Fibroblast of lung (primary cell): Measurements from ENCODE around the gene TM9SF2. TPM values are rescaled to one million over a fixed set of nuclear protein-coding genes. Genes with fewer than 3 reads are reported as not detected.

Experiments
- DNase-seq, 2 donors: peaks; one replicate each; pipeline versions ENCODE4 v3.0.0 to v3.0.0-alpha.2; 2010; ENCODE audit warnings: low read depth in 2 of 2
- H2AFZ ChIP-seq: 2 replicates; pipeline ENCODE4 v1.5.1; 2012; ENCODE audit warnings: low read length, control low read depth, inconsistent platforms
- H3K27ac ChIP-seq: 2 replicates; pipeline ENCODE4 v1.5.1; 2011; ENCODE audit warnings: low read length, control low read depth; ENCODE audit not compliant: insufficient read depth
- H3K27me3 ChIP-seq: 2 replicates; pipeline ENCODE4 v1.5.1; 2011; ENCODE audit warnings: mild to moderate bottlenecking, low read length; ENCODE audit not compliant: control insufficient read depth, insufficient read depth
- H3K36me3 ChIP-seq: 2 replicates; pipeline ENCODE4 v1.5.1; 2011; ENCODE audit warnings: low read length; ENCODE audit not compliant: control insufficient read depth, insufficient read depth
- H3K4me1 ChIP-seq: 2 replicates; pipeline ENCODE4 v1.5.1; 2011; ENCODE audit warnings: low read length; ENCODE audit not compliant: control insufficient read depth, insufficient read depth; ENCODE audit errors: extremely low read depth
- H3K4me2 ChIP-seq: 2 replicates; pipeline ENCODE4 v1.5.1; 2011; ENCODE audit warnings: low read length, control low read depth; ENCODE audit not compliant: insufficient read depth; ENCODE audit errors: extremely low read depth
- H3K4me3 ChIP-seq, 4 experiments: fragments of 200-600 bp in 1 of 4; sonication (generic) in 1 of 4; replicated peaks in 1 of 4; 2 replicates each; pipeline ENCODE4 v1.5.1; 2011 to 2016; ENCODE audit warnings: low read length in 4 of 4, low read depth in 3 of 4, mild to moderate bottlenecking in 3 of 4, control low read depth in 2 of 4, inconsistent platforms in 1 of 4, mixed read lengths in 1 of 4; ENCODE audit not compliant: insufficient read depth in 1 of 4; ENCODE audit errors: control extremely low read depth in 1 of 4
- H3K79me2 ChIP-seq: 2 replicates; pipeline ENCODE4 v1.5.1; 2012; ENCODE audit warnings: mild to moderate bottlenecking, low read length, inconsistent platforms; ENCODE audit not compliant: control insufficient read depth, insufficient read depth
- H3K9ac ChIP-seq: 2 replicates; pipeline ENCODE4 v1.5.1; 2011; ENCODE audit warnings: mild to moderate bottlenecking, low read length, control low read depth; ENCODE audit not compliant: insufficient read depth
- H3K9me3 ChIP-seq: 2 replicates; pipeline ENCODE4 v1.5.1; 2012; ENCODE audit warnings: low read depth, low read length; ENCODE audit not compliant: control insufficient read depth, insufficient read depth
- H4K20me1 ChIP-seq: 2 replicates; pipeline ENCODE4 v1.5.1; 2011; ENCODE audit warnings: low read length; ENCODE audit not compliant: control insufficient read depth, insufficient read depth; ENCODE audit errors: extremely low read depth
- CTCF ChIP-seq, 2 donors: IDR thresholded peaks in 1 of 2; conservative IDR thresholded peaks in 1 of 2; 1 replicate in 1 of 2; 2 replicates in 1 of 2; pipeline ENCODE4 v1.5.1; 2011 to 2012; ENCODE audit warnings: low read length in 2 of 2, control low read depth in 1 of 2, inconsistent platforms in 1 of 2, low read depth in 1 of 2, mild to moderate bottlenecking in 1 of 2
- EZH2 ChIP-seq: IDR thresholded peaks from 2 replicates; pipeline ENCODE4 v1.5.1; 2012; ENCODE audit warnings: low read length, control low read depth, mild to moderate bottlenecking; ENCODE audit errors: missing control alignments
- polyA plus RNA-seq, 2 donors: library from polyadenylated mRNA; depleted of rRNA in 1 of 2; stranded (reverse) in 1 of 2; unstranded in 1 of 2; fragments of >200 nt; gene quantifications; 2 replicates each; pipeline ENCODE4 v1.2.1, GENCODE V29; 2011 to 2012; ENCODE audit warnings: missing spikeins in 1 of 2
- total RNA-seq: library from RNA; depleted of rRNA; stranded (reverse); fragments of >200 nt; gene quantifications from 2 replicates; pipeline ENCODE4 v1.2.1, GENCODE V29; 2014

TM9SF2 gene
- total and polyA plus RNA-seq, 2 donors (not counting 1 experiment from before 2014, with no cell fraction given): 109 to 149 TPM

- H3K9ac ChIP-seq: peak overlapping the region; percentile 44
- H3K4me1 ChIP-seq: peaks cover 7% of the 10 kb centered on the region
- DNase-seq: peak; percentile 97
- H3K36me3 ChIP-seq: no peaks in the 10 kb centered on the region
- no peaks in the 10 kb centered on the region for H3K27me3 ChIP-seq
- H3K27ac ChIP-seq: peak overlapping the region; percentile 75
- no peaks in the 10 kb centered on the region for H3K9me3 ChIP-seq
- peak overlapping the region; percentile 34 to 85 (median 52) for H3K4me3 ChIP-seq
- H3K4me2 ChIP-seq: peak overlapping the region; percentile 96
- H2AFZ ChIP-seq: peak overlapping the region; percentile 87
- no peaks in the 10 kb centered on the region for H4K20me1 ChIP-seq
- peaks cover 20% of the 10 kb centered on the region for H3K79me2 ChIP-seq
- TF ChIP-seq CTCF (conservative IDR thresholded peaks at IDR 0.05 in 1 of 2, IDR thresholded peaks at IDR 0.05 in 1 of 2; ENCODE audit: low read depth in 1 of 2, low read length in 2 of 2): no peak
- no peak for TF ChIP-seq EZH2
Observed at GRCh38 chr13:99498171-99499161, 2.8 kb upstream of the TM9SF2 start.

GRCh38 chr13:99500839-99501183, 461 bp upstream of the TM9SF2 start:
- Histone ChIP-seq H3K79me2 (peaks cover 41% of the 10 kb centered on the region), H3K4me3 (peak overlapping the region; percentile 77 to 94 (median 92)), H3K27me3 (no peaks in the 10 kb centered on the region), H3K36me3 (no peaks in the 10 kb centered on the region), H2AFZ (peak overlapping the region; percentile 90), H4K20me1 (no peaks in the 10 kb centered on the region), H3K4me2 (peak overlapping the region; percentile 98), H3K27ac (peak overlapping the region; percentile 69), H3K9me3 (no peaks in the 10 kb centered on the region), H3K9ac (peak overlapping the region; percentile 44), H3K4me1 (peaks cover 7% of the 10 kb centered on the region)
- DNase-seq: no peak
- TF ChIP-seq CTCF (conservative IDR thresholded peaks at IDR 0.05 in 1 of 2, IDR thresholded peaks at IDR 0.05 in 1 of 2; ENCODE audit: low read depth in 1 of 2, low read length in 2 of 2): no peak
- no peak for TF ChIP-seq EZH2

- H3K79me2 ChIP-seq: peaks cover 48% of the 10 kb centered on the region
- H3K9me3 ChIP-seq: no peaks in the 10 kb centered on the region
Observed at GRCh38 chr13:99501848-99502301, 603 bp downstream of the TM9SF2 start.

More at GRCh38 chr13:99501848-99502301, 603 bp downstream of the TM9SF2 start:
- Histone ChIP-seq H3K27me3 (no peaks in the 10 kb centered on the region), H3K36me3 (no peaks in the 10 kb centered on the region), H2AFZ (peak overlapping the region; percentile 91), H4K20me1 (peaks cover 2% of the 10 kb centered on the region), H3K9ac (peak overlapping the region; percentile 87), H3K4me2 (peak overlapping the region; percentile 80), H3K4me1 (peaks cover 5% of the 10 kb centered on the region), H3K4me3 (peak overlapping the region; percentile 77 to 94 (median 92)), H3K27ac (peak overlapping the region; percentile 89)
- TF ChIP-seq EZH2 (no peak), CTCF (conservative IDR thresholded peaks at IDR 0.05 in 1 of 2, IDR thresholded peaks at IDR 0.05 in 1 of 2; ENCODE audit: low read depth in 1 of 2, low read length in 2 of 2) (no peak)
- DNase-seq: peak; percentile 23 to 29
